KMS-11 (cell line): ENCODE measurements around the gene CCDC24.

Experiments used
- H2AFZ ChIP-seq: fragments of 200-600 bp; sonication (generic); 2 replicates; pipeline ENCODE4 v1.6.1; 2016; ENCODE audit warnings: antibody characterized with exemption, mixed run types, low read depth
- H3K27ac ChIP-seq: fragments of 200-600 bp; sonication (generic); 2 replicates; pipeline ENCODE4 v1.6.1; 2016; ENCODE audit warnings: mild to moderate bottlenecking, mixed run types
- H3K27me3 ChIP-seq: fragments of 200-600 bp; sonication (generic); 2 replicates; pipeline ENCODE4 v1.6.1; 2017; ENCODE audit warnings: mild to moderate bottlenecking, low read depth, mixed run types, moderate library complexity; ENCODE audit not compliant: insufficient read depth
- H3K36me3 ChIP-seq: fragments of 200-600 bp; sonication (generic); 2 replicates; pipeline ENCODE4 v1.6.1; 2017; ENCODE audit warnings: mild to moderate bottlenecking, mixed run types; ENCODE audit not compliant: insufficient read depth
- H3K4me1 ChIP-seq: fragments of 200-600 bp; sonication (generic); 2 replicates; pipeline ENCODE4 v1.6.1; 2016; ENCODE audit warnings: mild to moderate bottlenecking, low read depth, mixed run types; ENCODE audit not compliant: poor library complexity, severe bottlenecking
- H3K4me2 ChIP-seq: fragments of 200-600 bp; sonication (generic); 2 replicates; pipeline ENCODE4 v1.7.0; 2016; ENCODE audit warnings: mild to moderate bottlenecking, mixed run types
- H3K4me3 ChIP-seq: fragments of 200-600 bp; sonication (generic); IDR thresholded peaks from 2 replicates; pipeline ENCODE4 v1.6.1; 2017; ENCODE audit warnings: low read depth, low read length, mixed read lengths; ENCODE audit not compliant: insufficient read depth
- H3K79me2 ChIP-seq: fragments of 200-600 bp; sonication (generic); 2 replicates; pipeline ENCODE4 v1.6.1; 2016; ENCODE audit warnings: low read depth, mixed run types; ENCODE audit not compliant: insufficient read depth
- H3K9ac ChIP-seq: fragments of 200-600 bp; sonication (generic); 2 replicates; pipeline ENCODE4 v1.6.1; 2016; ENCODE audit warnings: mild to moderate bottlenecking, mixed run types
- H4K20me1 ChIP-seq: fragments of 200-600 bp; sonication (generic); 2 replicates; pipeline ENCODE4 v1.6.1; 2016; ENCODE audit warnings: mild to moderate bottlenecking, mixed run types; ENCODE audit not compliant: insufficient read depth
- CTCF ChIP-seq: fragments of 200-600 bp; sonication (generic); conservative IDR thresholded peaks from 2 replicates; pipeline ENCODE4 v1.6.1; 2017; ENCODE audit warnings: low read depth, mild to moderate bottlenecking, antibody characterized with exemption, low read length, moderate library complexity, mixed read lengths

Gene CCDC24

GRCh38 chr1:43961692-43962091 lies 29.7 kb upstream of the CCDC24 start:
- Histone ChIP-seq H3K27me3 (no peaks in the 10 kb centered on the region), H2AFZ (no peak overlapping the region), H3K36me3 (no peaks in the 10 kb centered on the region), H3K4me3 (no peak overlapping the region), H3K79me2 (no peaks in the 10 kb centered on the region), H3K9ac (no peak overlapping the region), H4K20me1 (no peaks in the 10 kb centered on the region), H3K4me2 (no peak overlapping the region), H3K4me1 (peaks cover 7% of the 10 kb centered on the region), H3K27ac (no peak overlapping the region)
- TF ChIP-seq CTCF: no peak

GRCh38 chr1:43962324-43962723 lies 29.1 kb upstream of the CCDC24 start:
- Histone ChIP-seq H2AFZ (no peak overlapping the region), H3K4me2 (no peak overlapping the region), H3K4me1 (peaks cover 7% of the 10 kb centered on the region), H3K27ac (no peak overlapping the region), H3K27me3 (no peaks in the 10 kb centered on the region), H3K79me2 (no peaks in the 10 kb centered on the region), H3K9ac (no peak overlapping the region), H3K36me3 (no peaks in the 10 kb centered on the region), H4K20me1 (no peaks in the 10 kb centered on the region), H3K4me3 (no peak overlapping the region)
- no peak for TF ChIP-seq CTCF

GRCh38 chr1:43963006-43963405 lies 28.4 kb upstream of the CCDC24 start:
- Histone ChIP-seq H3K27ac (no peak overlapping the region), H3K36me3 (no peaks in the 10 kb centered on the region), H4K20me1 (no peaks in the 10 kb centered on the region), H3K4me2 (no peak overlapping the region), H3K27me3 (no peaks in the 10 kb centered on the region), H3K4me1 (peaks cover 7% of the 10 kb centered on the region), H3K9ac (no peak overlapping the region), H3K4me3 (no peak overlapping the region), H3K79me2 (no peaks in the 10 kb centered on the region), H2AFZ (no peak overlapping the region)
- no peak for TF ChIP-seq CTCF

DNA sequence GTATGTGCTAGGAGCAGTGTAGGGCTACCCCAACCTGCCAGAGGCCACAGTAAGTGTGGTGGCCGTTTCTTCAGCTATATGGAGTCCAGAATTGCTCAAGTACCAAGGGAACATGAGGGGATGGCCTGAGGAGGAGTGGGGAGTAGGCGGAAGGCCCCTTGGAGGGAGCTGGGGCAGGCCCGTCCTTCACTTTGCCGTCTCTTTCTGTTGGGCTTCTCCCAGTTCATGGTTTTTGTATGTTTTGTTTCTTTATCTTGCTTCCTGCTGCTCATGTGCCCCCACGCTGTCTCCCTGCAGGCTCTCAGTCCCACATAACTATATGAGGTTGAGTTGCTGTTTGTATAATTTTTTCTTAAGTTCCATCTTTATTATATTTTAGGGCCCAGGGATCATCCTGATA lies 27.5 kb upstream of the CCDC24 start:
- Histone ChIP-seq H3K4me1 (peaks cover 7% of the 10 kb centered on the region), H3K27ac (no peak overlapping the region), H3K36me3 (no peaks in the 10 kb centered on the region), H2AFZ (no peak overlapping the region), H3K4me3 (no peak overlapping the region), H3K79me2 (no peaks in the 10 kb centered on the region), H4K20me1 (no peaks in the 10 kb centered on the region), H3K9ac (no peak overlapping the region), H3K4me2 (no peak overlapping the region), H3K27me3 (no peaks in the 10 kb centered on the region)
- TF ChIP-seq CTCF: no peak
